PFSK-1 (cell line): Measurements from ENCODE around the gene GCNT3.

ENCODE experiments used
- FOXP2 ChIP-seq: optimal IDR thresholded peaks from 2 replicates; pipeline ENCODE3; 2011; ENCODE audit warnings: borderline replicate concordance, control low read depth, inconsistent platforms; ENCODE audit not compliant: insufficient read depth; ENCODE audit errors: extremely low read length, extremely low read depth
- SIN3A ChIP-seq: IDR thresholded peaks from 2 replicates; pipeline ENCODE4 v1.6.1; 2012; ENCODE audit warnings: mild to moderate bottlenecking, low read length, moderate library complexity, borderline replicate concordance; ENCODE audit not compliant: insufficient read depth
- TAF1 ChIP-seq: IDR thresholded peaks from 2 replicates; pipeline ENCODE4 v1.6.1; 2012; ENCODE audit warnings: low read length, control low read depth, borderline replicate concordance; ENCODE audit not compliant: insufficient read depth

DNA sequence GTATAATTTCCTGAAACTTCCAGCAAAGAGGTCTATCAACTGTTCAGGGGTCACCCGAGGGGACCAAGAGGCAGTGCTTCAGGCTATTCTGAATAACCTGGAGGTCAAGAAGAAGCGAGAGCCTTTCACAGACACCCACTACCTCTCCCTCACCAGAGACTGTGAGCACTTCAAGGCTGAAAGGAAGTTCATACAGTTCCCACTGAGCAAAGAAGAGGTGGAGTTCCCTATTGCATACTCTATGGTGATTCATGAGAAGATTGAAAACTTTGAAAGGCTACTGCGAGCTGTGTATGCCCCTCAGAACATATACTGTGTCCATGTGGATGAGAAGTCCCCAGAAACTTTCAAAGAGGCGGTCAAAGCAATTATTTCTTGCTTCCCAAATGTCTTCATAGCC, 6.8 kb downstream of the GCNT3 start:
- TF ChIP-seq TAF1 (no peak), SIN3A (no peak), FOXP2 (no peak)
